Suppressor macrophage treated with lipopolysaccharide for 1 hour (primary cell): ENCODE data around the gene HMCES.
"Not testable (repeated sequence)": the region's sequence is repeated elsewhere in the genome, so short reads cannot be mapped to it uniquely, and the experiment has no call there.

Source experiments
- DNase-seq, 3 donors: peaks; one replicate each; pipeline ENCODE4 v3.0.0-alpha.2; 2020 to 2022

The HMCES gene

DNA sequence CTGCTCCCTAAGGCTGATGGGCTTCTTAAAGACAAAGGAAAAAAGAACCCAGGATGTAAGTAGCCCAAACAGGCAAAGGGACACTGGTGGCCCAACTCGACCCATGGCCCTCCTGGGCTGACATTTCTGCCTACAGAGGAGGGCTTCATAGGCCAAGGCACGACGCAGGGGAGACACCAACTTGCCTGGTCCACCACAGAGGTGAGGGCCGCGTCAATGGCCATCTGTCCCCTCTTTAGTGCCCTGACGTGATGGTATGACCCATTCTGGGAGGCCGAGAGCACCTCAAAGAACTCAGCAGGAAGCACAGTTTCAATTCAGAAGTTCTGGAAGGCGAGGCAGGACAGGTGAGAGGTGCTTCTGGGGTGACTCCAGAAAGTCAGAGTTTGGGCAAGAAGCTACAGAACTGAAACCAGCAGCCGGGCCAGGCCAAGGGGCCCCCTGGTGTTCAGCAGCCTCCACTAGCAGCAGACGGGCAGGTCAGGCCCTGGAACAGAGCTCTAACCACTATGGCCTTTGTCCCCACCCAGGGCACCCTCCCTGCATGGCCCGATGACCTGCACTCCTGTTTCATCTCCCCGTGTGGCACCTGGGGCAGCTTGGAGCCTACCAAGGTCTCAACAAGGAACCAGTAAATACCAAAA, 45.1 kb downstream of the HMCES start:
- peak; percentile 44 to 66 (median 54) for DNase-seq

DNA sequence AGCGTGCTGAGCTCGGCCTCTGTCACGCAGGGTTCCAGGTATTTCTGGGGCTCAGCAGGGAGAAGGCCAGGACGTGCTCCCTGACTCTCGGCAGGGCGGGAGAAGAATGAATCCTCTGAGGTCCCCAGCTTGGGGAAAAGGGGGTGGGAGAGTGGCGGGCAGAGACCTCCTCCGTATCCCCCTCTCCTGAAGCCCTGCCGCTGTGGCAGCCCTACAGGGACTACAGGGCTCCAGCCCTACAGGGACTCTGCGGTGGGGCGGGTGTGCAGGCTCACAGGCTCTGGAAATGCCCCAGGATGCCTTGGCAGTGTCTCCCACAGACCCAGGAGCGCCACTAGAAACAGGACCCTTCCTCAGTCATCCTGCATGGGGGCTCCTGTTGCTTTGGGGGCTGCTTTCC, 46.2 kb downstream of the HMCES start:
- no peak for DNase-seq

DNA sequence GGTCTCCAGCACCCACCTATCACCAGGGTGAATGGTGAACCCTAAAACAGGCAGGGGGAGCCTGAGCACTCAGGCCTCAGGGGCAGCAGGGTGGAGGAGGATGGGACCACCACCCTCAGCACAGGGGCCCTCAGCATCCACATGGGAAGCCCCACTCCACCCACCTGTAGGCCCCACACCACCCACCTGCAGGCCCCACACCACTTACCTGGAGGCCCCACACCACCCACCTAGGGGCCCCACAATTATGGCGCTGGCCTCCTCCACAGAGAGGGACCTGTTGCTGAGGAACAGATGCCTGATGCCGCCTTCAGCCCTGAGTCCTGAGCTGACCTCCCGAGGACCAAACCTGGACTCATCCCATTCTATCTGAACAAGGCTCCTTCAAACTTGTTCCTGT, 46.7 kb downstream of the HMCES start:
- DNase-seq, result no peak

DNA sequence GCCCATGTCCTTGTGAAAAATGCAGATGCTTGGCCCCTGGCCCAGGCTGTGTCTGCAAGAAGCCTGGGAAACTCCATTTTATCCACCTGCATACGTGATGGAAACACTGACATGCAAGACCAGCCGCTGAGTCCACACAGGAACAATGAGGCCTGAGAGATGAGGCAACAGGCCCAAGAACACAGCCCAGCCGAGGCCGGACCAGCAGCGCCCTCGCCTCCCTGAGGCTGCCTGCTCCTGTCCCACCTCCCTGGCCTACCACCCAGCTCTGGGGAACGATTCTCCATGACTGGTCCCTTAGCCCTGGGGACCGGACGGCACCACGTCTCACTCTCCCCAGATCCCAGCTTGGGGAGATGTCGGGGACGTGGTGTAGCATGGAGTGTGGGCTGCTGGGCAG, 47.5 kb downstream of the HMCES start:
- no peak for DNase-seq

DNA sequence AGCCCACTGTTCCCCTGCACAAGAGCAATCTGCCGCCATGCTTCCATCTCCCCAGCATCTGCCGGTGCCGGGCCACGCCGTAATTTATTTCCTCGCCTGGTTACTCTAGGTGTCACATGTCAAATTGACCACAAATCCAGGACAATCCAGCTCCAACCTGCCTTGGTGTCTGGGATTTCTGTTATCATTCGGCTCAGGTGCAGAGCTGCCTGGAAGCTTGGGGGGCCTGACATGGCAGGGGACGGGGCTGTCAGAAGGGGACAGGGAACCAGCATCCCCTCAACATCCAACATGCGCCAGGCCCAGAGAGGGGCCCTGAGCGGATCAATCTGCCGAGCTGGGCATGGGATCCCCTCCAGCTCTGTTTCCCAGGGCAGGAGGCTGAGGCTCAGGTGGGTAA, 47.9 kb downstream of the HMCES start:
- no peak for DNase-seq

DNA sequence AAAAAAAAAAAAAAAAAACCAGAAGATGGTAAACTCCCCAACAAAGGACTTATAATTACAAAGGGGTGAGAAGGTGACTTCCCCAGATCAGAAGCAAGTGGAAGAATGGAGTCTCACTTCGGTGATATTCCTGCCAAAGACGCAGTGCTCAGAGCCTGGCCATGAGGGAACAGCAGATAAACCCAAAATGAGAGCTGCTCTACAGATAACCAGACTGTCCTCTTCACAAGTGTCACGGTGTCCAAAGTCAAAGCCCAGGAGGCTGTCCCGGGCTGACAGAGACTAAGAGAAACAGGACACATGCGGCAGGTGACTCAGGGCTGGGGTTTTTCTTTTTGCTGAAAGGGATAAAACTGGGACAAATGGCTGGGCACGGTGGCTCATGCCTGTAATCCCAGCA, 48.8 kb downstream of the HMCES start:
- no peak for DNase-seq

DNA sequence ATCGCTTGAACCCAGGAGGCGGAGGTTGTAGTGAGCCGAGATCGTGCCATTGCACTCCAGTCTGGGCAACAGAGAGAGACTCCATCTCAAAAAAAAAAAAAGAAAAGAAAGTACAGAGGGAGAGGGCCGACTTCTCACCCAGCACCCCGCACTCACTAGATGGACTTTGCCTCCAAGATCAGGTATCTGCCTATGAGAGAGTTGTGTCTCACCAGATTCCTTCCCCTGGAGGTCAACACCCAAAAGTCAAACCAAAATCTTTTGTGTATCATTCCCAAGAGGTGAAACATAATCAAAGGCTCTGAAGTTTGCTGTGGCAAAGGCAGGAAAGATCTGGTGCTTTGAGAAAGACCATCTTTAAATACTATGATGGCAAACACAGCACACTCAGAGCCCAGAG, 51.2 kb downstream of the HMCES start:
- DNase-seq, result no peak

DNA sequence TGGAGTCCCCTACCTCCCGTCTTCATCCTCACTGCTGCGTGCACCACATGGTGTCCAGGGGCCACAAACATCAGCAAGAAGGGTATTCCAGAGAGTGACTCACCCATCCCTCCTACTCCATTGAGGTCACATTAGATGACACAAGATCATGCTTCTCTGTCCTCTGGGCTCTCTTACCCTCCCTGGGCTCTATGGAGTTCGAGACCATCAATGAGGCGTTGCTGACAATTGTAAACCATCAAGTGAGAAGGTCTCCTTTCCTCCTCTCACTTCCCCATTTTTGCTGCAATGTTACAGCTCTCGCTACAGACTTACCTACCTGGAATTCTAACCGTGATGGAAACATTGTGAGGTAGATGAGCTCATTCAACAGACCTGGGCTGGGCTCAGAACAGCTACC, 51.7 kb downstream of the HMCES start:
- DNase-seq, result peak; percentile 83 to 92 (median 88)

DNA sequence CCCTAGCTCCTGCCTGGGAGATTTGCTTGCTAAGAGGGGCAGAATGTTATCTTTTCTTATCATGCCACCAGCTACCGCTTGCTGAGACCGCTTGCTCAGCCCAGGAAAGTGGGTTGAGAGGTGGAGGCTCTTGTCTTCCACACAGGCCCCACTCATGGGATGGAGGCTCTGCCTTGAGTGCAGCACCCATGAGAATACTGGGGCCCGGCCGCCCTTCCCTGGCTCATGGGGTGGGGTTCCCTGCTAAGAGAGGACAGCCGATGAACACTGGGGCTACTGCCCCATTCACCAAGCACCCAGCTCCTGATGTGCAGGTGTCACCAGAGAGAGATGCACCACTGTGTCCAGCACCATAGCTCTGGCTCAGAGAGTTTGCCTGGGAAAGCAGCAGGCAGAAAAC, 55.2 kb downstream of the HMCES start:
- DNase-seq, result no peak

DNA sequence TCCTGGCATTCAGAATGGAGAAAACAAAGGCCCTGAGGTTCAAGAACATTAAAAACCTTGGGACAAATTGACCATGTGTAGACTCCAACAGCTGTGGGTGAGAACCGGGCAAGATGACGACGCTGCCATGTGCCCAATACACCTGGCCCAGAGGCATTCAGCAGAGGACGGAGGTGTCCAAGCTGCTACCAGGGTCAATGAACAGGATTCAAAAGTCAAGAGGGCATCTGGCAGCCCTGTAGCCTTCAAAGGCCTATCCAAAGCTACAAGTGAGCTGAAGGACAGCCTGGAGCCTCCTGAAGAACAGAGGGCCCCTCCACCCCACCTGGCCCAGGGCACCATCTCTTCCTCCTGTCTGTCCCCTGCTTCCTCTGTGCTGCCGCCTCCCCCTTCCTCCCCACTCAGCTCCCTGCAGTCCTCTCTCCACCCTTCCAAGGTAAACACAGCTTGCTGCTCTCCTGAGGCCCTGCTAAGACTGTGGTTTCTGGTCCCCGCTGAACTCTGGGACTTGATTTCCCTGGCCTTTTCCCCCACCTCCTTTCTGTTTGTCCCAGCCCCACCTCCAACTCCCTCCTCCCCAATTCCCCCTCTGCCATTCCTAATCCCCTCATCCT, 57.5 kb downstream of the HMCES start:
- DNase-seq, result no peak

DNA sequence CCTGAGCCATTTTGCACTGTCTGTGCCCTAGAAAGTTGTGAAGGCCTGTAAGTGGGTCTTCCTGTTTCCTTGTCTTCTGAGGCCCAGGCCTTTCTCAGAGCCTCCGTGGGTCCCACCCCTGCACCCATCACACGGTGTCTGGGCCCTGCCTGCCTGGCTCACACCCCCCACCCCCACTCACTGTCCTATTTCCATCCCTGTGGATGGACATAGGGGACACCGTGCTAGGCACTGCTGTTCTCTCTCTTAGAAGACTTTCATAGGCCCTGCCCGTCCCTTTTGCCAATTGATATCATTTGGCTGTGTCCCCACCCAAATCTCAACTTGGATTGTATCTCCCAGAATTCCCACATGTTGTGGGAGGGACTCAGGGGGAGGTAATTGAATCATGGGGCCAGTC, 59.0 kb downstream of the HMCES start:
- DNase-seq, result not testable (repeated sequence)

DNA sequence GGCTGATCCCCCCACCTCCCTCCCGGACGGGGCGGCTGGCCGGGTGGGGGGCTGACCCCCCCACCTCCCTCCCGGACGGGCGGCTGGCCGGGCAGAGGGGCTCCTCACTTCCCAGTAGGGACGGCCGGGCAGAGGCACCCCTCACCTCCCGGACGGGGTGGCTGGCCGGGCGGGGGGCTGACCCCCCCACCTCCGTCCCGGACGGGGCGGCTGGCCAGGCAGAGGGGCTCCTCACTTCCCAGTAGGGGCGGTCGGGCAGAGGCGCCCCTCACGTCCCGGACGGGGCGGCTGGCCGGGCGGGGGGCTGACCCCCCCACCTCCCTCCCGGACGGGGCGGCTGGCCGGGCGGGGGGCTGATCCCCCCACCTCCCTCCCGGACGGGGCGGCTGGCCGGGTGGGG, 60.5 kb downstream of the HMCES start:
- DNase-seq, result not testable (repeated sequence)

DNA sequence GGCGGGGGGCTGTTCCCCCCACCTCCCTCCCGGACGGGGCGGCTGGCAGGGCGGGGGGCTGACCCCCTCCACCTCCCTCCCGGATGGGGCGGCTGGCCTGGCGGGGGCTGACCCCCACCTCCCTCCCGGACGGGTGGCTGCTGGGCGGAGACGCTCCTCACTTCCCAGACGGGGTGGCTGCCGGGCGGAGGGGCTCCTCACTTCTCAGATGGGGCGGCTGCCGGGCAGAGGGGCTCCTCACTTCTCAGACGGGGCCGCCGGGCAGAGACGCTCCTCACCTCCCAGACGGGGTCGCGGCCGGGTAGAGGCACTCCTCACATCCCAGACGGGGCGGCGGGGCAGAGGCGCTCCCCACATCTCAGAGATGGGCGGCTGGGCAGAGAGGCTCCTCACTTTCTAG, 61.2 kb downstream of the HMCES start:
- DNase-seq, result not testable (repeated sequence)

DNA sequence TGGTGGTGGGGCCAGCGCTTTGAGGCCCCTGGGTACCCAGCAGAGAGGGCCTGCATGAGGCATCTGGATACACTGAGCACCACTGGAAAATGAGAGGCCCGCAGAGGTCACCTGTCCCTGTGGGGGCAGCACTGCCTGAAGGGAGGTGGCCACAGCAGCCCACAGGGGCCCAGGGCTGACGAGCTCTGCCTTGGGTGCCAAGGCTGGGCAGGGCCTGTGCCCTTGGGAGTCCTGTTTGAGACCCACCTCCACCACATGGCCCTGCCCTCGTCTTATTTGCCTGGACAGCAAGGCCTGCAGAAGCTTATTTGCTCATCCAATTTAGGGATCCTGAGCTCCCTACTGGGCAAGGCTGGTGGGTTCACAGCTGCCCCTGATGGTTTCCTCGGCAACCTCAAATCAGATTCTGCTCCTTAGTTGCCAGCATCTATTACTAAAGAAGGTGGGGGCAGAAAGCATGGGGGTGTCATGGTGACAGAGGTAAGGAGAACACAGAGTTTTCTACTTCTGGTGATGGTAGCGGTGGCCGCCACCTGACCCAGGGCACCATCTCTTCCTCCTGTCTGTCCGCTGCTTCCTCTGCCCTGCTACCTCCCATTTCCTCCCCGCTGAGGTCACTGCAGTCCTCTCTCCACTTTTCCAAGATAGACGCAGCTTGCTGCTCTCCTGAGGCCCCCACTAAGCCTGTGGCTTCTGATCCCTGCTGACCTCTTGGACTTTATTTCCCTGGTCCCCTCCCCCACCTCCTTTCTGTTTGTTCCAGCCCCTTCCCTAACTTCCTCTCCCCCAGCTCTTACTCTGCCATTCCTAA, 62.9 kb downstream of the HMCES start:
- no peak for DNase-seq

DNA sequence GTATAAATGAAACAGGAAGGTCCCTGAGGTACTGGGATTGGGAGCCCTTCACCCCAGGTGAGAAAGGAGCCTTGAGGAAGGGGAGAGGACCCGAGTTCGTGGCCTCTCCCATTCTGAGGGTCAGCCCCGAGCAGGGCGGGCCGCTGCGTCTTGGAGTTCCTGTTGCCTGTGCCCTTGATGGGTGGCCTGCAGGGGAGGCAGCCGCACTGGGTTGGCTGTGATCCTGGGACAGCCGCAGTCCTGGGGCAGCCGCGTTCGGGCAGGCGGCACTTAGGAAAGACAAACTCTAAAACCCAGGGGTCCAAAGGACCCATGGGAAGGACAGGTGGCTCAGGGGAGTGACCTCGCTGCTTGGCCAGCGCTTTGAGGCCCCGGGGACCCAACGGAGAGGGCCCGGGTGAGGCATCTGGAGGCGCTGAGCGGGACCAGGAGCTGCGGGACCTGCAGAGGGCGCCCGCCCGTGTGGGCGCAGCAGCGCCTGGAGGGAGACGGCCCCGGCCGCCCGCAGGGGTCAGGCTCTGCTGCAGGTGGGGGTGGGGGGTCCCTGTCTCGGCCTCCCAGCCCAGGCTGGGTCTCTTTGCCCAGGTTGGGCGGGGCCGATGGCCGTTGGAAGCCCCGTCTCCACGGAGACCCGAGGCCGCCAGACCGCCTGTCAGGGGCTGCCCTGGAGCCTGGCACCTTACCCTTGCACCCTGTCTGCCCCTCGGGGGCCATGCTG, 65.1 kb downstream of the HMCES start:
- DNase-seq, result peak; percentile 61 to 86 (median 68)

DNA sequence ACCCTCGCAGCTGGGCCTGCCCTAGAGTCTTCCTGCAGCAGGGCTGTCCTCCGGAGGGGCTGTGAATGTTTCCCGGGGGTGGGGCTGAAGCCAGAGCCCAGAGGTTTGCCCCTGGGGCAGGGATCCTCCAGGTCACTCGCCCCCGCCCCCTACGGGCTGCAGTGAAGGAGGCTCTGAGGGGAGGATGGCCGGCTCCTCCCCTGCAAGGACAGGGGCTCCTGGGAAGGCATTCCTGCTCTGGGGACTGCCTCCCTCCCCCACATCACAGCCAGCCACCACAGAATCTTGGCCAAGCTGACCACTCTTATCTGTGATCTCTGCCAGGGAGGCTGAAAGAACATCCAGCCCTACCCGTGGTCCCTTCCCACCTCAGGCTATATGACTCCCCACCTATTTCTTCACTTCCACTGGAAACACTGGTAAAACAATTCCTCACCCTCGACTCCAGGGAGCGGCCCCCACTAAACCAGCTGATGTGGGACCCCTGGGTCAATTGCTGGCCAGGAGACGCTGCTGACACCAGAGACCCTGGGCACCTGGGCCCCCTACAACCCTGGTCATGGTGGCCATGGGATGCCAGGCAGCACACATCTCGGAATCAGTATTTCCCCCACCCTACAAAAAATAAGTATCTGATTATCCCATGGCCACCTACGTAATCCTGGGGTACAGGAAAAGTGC, 66.0 kb downstream of the HMCES start:
- DNase-seq, result no peak

DNA sequence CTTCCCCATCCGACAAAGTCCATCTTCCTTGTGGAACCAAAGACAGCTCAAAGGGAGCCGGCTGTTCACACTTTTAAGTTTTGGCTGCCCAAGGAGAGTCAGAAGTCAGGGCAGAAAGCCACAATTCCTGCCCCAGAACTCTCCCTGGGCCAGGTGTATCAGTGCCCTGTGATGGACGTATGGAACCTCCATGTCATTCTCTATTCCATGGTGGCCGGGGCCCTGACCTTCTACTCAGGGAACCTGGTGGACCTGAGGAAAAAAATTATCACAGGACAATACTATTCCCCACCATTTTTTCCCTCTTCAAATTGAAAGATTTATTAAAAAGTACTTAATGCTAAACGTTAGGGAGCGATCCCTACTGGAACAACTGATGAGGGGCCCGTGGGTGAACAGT, 66.6 kb downstream of the HMCES start:
- no peak for DNase-seq

DNA sequence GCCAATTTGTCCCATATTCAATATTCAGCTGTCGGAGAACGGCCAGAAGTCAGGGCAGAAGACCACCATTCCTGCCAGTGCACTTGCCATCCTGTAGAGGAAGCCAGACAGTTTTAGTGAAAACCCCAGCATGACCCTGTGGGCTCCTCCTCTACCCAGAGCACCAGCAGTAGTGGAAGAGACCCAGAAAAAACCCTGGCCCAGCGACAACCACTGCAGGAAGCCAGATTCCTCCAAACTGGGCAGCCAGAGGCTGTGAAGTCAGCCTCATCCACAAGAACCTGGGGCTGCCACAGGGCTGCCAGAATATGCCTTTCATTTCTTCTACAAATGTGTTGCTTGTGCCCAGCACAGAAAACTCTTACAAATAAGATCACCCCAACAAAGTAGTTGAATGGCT, 67.3 kb downstream of the HMCES start:
- DNase-seq, result no peak

DNA sequence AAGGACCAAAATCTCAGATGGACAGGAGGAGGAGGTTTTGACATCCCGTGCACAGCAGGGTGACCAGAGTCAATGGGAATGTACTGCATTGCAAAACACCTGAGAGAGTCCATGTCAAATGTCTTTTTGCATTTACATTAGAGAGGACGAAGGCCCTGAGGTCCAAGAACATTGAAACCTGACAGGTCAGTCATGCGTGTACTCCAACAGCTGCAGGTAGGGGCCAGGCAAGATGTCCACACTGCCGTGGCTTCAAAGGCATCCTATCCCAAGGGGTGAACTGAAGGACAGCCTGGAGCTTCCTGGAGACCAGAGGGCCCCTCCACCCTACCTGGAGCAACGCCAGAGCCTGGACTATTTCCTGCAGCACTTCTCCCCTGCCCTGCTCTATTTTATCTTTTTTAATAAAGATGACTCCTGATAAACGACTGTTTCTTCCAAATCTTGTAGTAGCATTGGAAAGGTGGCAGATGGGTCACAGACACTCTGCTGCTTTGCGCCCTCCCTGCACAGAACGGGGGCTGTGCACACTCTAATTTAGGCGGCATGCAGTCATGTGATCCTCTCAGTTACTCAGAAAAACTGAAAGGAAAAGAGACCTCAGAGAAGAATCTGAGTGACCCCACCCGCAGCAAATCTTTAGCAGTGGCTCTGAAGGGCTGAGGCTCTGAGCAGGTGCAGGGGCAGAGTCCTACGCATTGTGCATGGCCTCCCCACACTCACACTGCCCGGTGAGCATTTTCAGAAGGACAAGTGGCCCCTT, 68.2 kb downstream of the HMCES start:
- no peak for DNase-seq

DNA sequence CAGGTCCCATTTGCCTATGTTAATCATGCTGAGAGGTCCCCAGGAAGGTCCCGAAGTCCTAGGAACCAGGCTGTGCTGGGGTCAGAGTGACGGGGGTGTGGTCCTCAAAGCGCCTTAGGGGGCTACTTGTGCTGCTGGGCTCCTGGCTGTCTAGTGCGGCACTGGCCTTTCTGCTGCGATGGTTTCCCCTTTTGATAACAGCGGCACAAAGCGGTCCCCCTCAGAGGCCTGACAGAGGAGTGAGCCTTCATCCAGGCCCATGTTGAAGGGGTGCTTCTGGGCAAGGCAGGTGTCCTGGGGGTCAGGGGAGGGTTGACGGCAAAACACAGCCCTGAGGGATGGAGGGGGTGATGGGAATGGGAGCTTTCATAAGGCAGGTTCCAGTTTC, 68.8 kb downstream of the HMCES start:
- DNase-seq, result no peak

DNA sequence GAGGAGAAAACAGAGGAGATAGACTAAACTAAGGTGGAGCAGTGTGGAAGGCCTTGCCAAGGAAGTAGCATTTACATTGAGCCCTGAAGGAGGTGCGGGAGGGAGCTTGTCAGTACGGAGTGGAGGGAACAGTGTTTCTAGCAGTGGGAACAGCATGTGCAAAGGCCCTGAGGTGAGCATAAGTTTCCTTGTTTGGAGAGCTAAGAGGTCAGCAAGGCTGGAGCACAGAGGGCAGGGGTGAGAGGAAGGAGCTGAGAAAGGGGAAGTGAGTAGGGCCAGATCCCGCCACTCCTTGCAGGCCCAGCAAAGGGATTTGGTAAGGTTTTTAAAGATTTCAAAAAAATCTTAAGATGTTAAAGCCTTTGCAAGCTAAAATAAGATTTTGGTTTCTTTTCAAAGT, 70.1 kb downstream of the HMCES start:
- peak; percentile 35 to 51 (median 49) for DNase-seq

DNA sequence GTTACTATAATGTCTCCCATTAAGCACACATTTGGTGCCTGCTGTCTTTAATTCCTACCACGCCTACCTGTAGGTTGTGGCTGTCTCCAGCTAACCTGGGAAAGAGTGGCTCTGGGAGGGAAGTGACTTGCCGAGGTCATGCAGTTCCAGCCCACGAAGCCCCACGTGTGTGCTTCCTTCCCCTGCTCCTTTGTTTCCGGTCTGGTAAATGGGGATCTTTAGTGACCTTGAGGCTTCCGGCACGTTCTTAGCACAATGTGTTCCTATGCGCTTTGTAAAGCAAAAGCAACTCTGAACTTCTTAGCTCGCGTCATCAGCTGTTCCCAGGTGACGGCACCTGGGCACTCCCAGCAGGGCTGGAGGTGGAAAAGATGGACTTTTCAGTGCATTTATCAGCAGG, 70.5 kb downstream of the HMCES start:
- not testable (repeated sequence) for DNase-seq
